ENCODE results near the gene THAP7.

DNA sequence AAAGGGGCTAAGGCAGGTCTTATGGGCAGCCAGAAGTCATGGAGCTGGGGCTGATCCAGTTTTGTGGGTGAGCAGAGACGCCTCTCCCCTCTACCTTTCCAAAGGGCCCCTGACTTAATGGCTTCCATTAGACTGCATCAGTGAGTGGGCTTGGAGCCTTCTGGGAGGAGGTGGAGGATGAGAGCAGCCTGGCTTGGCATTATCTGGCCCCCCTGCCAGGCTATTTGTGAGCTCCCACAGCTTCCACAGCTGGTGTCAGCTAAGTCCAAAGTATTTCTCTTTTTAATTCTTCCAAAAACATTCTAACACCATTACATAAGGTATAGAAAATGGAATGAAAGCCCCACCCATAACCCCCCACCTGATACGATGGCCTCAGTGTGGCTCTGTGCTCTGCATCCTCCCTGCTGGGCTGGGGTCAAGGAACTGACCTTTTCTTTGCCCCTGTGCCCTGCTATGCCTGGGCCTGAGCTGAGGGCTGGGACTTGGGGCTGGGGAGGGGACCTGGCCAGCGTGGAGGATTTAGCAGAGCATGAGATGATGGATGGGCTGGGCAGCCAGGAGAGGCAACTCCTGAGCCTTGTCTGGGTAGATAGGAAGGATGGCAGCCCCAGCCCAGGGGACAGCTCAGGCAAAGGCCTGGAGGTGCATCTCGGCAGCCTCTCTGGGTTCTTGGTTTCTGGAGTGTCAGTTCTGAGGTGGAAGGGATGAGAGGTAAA is 30.8 kb downstream of the THAP7 start:
- TF ChIP-seq, protein P1, sequence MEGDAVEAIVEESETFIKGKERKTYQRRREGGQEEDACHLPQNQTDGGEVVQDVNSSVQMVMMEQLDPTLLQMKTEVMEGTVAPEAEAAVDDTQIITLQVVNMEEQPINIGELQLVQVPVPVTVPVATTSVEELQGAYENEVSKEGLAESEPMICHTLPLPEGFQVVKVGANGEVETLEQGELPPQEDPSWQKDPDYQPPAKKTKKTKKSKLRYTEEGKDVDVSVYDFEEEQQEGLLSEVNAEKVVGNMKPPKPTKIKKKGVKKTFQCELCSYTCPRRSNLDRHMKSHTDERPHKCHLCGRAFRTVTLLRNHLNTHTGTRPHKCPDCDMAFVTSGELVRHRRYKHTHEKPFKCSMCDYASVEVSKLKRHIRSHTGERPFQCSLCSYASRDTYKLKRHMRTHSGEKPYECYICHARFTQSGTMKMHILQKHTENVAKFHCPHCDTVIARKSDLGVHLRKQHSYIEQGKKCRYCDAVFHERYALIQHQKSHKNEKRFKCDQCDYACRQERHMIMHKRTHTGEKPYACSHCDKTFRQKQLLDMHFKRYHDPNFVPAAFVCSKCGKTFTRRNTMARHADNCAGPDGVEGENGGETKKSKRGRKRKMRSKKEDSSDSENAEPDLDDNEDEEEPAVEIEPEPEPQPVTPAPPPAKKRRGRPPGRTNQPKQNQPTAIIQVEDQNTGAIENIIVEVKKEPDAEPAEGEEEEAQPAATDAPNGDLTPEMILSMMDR (IDR thresholded peaks at IDR 0.05): no peak
- TF ChIP-seq POLR2A (IDR thresholded peaks at IDR 0.05; ENCODE audit: low read depth) (no peak), POLR2AphosphoS5 (IDR thresholded peaks at IDR 0.05) (no peak)

Data from esophagus muscularis mucosa (tissue), 3 donors.